ENCODE results near the gene PMIS2.

Gene PMIS2

DNA sequence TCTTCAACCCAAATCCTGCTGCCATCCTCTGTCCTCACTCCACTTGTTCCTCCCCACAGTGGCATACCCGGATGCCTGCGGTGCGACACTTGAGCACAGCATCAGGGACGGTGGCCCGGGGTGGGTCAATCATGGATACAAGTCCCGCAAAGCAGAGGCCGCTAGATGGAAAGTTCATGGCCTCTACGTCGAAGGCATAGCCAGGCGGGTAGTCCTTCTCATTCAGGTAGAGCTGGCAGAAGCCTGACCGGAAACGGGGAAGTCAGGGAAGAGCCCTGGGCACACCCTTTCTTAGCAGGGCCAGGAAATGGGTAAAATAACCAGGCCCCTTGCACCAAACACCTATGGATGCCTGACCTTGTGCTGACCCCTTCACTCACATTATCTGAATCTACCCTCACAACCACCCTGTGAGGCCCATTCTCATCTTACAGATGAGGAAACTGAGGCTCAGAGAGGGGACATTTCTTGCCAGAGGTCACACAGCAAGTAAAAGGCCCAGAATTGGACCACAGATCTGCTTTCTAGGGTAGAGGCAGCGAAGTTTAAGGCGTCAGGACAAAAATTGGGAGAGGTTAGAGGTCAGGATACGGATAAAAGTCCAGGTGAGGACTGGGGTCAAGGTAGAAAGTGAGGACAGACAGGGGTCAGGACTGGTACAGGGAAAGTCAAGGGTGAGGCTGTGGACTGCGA lies 29.0 kb upstream of the PMIS2 start:
- no peak for DNase-seq (ENCODE audit: low read depth in 2 of 2)

DNA sequence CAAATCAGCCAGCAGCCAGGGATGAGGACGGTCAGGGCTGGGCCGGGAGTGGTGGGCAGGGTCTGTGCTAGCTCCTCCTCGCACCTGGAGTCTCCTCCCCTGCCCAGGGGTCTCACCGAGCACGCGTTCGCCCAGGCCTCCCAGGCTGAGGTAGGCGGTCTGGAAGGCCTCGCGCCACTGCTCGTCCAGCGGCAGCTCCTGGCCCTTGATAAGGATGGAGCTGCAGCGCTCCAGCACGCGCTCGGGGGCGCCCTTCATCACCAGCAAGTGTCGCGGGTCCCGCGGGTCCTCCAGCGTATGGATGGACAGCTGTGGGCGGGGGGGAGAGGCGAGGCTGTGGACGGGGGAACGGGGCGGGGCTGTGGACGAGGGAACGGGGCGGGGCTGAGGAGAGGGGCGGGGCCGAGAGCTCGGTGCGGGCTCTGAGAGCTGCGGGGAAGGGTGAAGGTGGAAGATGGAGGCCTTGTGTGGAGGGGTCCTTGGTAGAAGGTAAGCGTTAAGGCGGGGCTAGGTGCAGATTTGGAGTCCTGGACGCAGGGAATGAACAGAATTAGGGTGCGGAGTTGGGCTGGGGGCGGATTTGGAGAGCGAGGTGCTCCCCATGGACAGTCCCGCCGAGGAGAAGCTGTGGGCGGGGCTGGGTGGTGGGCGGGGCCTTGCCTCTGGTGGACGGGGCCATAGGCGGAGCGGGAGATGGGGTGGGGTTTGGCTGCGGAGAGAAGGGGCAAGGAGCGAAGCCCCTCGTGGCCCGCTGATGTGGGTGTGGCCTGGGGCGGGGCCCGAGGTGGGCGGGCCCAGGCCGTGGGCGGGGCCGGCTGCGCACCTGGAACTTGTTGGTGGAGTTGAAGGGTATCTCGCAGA lies 28.2 kb upstream of the PMIS2 start:
- DNase-seq (ENCODE audit: low read depth in 2 of 2), result peak in 1 of 2 donors; percentile 13

DNA sequence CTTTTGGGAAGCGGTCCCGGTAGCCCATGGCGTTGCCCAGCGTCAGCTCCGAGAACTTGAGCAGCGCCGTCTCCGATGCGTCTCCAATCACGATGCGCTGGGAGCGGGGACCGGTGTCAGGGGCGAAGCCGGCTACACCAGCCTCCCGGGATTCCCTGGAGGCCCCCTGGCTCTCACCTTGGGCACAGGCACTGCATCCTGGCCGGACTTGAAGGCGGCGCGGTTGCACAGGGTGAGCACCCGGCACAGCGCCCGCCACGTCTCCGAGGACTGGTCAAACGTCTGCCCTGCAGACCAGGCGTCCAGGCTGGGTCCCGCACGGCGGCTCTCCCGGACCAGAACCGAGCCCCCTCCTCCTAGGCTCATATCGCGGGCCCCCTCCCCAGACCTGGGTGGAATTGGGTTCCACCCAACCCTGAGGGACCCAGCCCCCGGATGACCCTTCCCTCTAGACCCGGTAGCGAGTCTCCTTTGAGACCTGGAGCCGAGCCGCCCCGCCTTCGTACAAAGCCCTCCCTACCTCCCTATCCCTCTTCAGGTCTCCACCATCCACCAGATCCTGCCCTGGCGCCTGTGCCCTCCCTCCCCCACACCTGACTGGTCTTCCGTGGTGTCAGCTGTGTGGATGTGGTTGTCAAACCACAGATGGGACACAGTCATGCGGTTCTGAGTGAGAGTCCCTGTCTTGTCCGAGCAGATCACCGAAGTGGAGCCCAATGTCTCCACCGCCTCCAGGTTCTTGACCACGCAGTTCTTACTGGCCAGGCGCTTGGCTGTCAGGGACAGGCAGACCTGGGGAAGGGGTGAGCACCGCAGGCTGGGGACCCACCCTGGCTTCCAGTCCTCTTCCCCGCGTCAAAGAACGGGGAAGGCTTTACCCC lies 27.3 kb upstream of the PMIS2 start:
- DNase-seq (ENCODE audit: low read depth in 2 of 2), result no peak

DNA sequence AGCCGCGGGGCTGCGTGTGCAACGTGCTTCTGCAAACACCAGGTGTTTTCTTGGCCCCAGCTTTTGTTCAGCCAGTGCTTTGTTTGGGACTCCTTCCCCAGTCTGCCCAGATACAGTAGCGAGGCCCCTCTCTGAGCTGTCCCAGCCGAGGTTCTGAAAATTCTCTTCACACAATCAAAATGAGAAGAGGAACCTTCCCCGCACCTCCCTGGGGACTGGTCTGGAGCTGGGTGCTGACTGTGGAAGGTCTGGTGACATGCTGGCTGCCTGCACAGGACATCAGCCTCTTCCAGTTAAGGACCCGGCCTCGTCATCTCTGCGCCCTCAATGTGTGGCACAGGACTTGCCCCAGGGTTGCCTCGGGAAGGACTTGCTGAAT lies 26.7 kb upstream of the PMIS2 start:
- no peak for DNase-seq (ENCODE audit: low read depth in 2 of 2)

DNA sequence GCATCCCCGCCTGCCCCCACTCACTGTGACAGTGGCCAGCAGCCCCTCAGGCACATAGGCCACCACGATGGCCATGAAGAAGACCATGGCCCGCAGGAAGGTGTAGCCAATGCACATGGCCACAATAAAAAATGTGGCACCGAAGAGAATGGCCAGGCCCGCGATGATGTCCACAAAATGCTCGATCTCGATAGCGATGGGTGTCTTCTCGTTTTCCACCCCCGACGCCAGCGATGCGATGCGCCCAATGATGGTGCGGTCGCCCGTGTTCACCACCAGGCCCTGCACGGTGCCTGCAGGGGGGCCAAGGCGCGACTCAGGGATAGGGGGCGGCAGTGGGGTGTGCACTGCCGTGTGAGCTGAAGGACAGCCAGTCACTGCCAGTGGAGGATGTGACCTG lies 26.2 kb upstream of the PMIS2 start:
- DNase-seq (ENCODE audit: low read depth in 2 of 2), result no peak

DNA sequence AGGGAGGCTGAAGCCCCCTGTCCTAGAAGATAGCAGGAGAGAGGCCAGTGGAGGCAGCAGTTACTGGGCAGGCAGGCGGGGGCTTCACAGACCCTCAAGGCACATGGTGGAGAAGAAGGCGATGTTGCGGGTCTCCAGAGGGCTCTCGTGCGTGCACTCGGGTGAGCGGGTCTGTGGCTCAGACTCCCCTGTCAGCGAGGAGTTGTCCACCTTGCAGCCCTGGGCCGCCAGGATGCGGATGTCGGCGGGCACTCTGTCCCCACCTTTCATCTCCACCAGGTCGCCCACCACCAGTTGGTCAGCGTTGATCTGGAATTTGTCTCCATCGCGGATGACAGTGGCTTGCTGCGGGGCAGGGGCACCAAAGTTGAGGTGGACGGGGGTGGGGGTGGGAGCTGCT lies 25.7 kb upstream of the PMIS2 start:
- no peak for DNase-seq (ENCODE audit: low read depth in 2 of 2)

DNA sequence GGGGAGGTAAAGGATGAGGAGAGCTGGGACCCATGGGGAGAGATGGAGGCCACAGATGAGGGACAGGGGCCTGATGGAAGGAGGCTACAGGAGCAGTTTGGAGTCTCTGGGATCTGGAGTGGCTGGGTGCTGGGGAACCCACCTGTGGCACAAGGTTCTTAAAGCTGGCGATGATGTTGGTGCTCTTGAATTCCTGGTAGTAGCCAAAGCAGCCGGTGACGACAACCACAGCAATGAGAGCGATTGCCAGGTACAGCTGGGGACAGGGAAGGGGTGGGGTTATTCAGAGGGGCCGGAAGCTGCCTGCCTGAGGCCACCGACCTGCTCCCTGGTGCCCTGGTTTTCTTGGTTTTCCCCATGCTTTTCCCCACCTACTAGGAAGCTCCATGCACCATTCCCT lies 25.3 kb upstream of the PMIS2 start:
- no peak for DNase-seq (ENCODE audit: low read depth in 2 of 2)

DNA sequence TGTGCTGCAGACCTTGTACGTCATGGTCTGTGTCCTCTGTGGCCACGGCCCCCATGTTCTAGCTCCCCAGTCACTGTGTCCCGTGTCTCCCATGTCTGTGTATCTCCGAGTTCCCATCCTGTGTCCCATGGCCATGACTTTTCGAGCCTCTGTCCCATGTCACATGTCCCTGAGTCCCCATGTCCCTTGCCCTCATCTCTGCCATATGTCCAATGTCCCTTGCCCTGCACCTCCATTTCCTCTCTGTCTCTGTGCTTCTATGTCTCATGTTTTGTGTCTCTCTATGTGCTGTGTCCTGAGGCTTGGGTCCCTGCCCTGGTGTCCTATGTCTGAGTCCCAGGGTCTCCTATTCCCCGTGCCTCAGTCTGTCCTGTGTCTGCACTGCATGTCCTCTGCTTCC lies 24.5 kb upstream of the PMIS2 start:
- DNase-seq (ENCODE audit: low read depth in 2 of 2), result no peak

DNA sequence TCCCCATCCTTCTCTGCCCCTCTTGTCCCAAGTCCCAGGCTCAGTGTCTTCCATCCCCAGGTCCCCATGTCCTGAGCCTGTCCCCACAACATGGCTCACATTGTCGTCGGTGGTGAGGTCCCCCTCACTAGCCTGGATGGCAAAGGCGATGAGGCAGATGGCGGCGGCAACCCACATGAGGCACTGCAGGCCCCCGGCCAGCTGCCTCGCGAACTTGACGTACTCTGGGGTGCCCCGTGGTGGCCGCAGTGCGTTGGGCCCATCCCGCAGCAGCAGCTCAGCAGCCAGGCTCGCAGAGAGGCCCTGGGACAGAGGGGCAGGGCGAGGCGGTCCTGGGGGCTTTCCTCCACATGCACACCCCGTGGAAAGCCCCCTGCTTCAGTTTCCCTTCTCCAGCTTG lies 23.6 kb upstream of the PMIS2 start:
- DNase-seq (ENCODE audit: low read depth in 2 of 2), result no peak

DNA sequence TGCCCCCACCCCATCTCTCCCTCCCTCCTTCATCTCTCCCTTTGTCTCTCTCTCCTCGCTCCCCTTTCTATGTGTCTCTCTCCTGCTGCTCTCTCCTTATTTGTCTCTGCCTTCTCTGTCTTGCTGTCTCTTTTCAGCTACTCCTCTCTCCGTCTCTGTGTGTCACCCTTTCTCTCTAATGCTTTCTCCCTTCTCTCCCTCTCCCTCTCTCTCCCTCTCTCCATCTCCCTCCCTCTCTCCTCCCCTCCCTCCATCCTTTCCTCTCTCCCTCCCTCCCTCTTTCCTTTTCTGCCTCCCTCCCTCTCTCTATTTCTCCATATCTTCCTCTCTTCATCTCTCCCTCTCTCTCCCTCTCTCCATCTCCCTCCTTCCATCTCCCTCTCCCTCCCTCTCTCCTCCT lies 23.2 kb upstream of the PMIS2 start:
- DNase-seq (ENCODE audit: low read depth in 2 of 2), result no peak

DNA sequence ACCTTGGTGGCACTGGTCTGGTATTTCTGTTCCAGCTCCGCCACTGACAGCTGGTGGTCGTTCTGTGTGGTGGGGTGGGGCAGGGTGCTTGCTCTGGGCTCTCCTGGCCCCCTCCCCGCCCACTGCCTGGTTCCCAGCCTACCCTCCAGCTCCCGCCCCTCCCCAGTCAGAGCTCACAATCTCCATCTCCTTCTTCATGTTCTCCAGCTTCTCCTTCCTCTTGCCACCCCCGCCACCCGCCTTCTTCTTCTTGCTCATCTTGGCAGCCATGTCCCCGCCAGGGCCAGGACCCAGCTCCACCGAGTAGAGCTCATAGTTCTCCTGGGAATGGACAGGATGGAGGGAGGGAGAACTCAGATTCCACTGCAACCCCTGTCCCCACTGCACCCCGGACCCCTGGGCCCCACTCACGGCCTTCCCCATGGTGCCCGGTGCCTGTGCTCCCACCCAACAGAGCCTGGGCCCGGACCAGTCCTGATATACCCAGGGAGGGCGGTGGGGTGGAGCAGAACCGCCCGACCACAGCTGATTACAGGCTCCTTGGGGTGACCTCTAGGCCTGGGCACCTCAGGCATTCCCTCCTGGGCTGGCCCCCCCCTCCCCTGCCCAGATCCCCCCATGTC lies 22.7 kb upstream of the PMIS2 start, which contains the start of gene ATP4A:
Gene ATP4A (minus strand): TSS at position 452 of the 623 bp plus-strand sequence. CDS start 29 bp downstream, at position 423.
- no peak for DNase-seq (ENCODE audit: low read depth in 2 of 2)

DNA sequence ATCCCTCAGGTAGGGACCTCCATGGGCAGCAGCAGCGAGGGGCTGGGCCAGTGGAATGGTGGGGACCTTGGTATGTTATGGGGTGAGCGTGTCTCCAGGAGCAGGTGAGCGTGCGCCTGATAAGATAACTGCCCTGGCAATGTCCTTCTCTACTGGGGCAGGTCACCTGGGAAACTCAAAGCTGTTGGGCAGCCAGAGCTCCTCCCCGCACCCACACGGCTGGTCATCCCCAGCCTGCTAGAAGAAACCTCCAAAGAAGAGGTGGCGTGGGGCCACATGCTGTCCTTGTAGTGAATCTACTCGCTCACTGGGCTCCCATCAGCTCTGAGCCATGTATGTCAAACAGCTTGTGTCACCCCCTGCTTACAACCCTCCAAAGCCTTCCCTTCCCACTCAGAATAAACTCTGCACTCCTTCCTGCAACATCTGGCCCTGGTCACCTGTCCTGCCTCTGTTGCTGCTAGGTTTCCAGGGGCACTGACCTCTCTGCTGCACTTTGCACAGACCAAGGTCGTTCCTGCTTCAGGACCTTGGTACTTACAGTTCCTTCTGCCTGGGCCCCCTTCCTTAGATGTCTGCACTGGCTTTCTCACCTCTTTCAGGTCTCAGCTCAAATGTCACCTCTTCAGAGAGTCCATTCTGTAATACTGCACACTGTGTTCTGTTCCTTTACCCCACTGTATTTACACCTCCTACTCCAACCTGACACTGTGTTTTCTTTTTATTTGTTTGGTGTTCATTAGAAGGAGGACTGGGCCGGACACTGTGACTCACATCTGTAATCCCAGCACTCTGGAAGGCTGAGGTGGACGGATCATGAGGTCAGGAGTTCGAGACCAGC lies 20.7 kb upstream of the PMIS2 start:
- DNase-seq (ENCODE audit: low read depth in 2 of 2), result no peak

DNA sequence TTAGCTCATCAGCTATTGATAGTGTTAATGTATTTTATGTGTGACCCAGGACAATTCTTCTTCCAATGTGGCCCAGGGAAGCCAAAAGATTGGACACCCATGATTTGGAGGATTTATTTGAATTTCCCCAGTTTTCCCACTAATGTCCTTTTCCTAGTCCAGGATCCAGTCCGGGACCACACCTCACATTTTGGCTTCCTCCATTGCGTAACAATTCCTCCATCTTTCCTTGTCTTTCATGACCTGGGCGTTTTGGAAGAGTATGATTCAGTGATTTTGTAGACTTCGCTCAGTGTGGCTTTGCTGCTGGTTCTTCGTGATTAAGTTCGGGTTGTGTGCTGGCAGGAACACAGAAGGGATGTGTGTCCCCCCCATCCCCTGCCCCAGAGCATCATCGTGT lies 19.2 kb upstream of the PMIS2 start:
- no peak for DNase-seq (ENCODE audit: low read depth in 2 of 2)

DNA sequence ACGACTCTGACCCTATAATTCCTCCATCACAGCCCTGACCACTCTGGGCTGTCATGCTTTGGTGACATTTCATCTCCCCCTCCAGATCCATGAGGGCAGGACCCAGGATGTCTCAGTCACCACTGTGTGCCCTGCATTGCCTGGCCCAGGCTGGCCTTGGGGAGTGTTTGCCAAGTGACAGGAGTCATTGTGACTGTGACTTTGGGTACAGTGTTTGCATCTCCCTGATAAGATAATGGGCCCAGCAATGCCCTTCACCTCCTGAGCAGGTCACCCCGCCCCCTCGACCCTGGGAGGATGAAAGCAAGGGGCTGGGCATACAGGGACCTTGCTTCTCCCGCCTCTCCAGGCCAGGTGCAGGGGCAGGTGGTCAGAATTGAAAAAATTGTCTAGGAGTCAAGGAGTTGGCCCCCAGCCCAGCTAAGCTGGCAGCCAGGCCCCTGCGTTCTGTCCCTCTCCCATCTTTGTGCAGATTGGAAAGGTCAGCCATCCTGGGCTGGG lies 16.6 kb upstream of the PMIS2 start:
- DNase-seq (ENCODE audit: low read depth in 2 of 2), result no peak

DNA sequence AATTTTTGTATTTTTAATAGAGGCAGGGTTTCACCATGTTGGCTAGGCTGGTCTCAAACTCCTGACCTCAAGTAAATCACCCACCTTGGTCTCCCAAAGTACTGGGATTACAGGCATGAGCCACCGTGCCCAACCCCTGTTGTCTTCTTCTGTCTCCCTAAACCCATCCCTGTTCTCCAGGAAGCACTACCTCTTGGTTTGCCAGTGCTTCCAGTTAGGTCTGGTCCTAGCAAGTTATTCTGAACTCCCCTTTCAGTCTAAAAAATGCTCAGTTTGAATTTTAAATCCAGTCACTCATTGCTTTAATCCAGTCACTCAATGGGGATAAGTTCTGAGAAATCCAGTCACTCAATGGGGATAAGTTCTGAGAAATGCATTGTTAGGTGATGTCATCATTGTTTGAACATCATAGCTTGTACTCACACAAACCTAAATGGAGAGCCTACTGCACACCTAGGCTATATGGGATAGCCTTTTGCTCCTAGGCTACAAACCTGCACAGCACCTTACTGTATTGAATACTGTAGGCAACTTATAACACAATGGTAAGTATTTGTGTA lies 14.5 kb upstream of the PMIS2 start:
- no peak for DNase-seq (ENCODE audit: low read depth in 2 of 2)

DNA sequence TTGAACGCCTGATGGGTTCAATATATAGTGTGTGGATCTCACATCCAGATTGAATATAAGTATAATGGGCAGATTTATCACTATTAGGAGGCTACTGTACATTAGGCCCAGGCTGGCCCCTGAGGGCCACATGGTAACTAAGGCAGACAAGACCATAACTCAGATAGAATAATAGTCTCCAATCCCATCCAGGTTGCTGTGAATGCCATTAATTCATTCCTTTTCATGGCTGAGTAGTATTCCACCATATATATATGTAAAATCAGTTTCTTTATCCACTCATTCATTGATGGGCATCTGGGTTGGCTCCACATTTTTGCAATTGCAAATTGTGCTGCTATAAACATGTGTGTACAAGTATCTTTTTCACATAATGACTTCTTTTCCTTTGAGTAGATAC lies 8.1 kb upstream of the PMIS2 start:
- DNase-seq (ENCODE audit: low read depth in 2 of 2), result no peak

DNA sequence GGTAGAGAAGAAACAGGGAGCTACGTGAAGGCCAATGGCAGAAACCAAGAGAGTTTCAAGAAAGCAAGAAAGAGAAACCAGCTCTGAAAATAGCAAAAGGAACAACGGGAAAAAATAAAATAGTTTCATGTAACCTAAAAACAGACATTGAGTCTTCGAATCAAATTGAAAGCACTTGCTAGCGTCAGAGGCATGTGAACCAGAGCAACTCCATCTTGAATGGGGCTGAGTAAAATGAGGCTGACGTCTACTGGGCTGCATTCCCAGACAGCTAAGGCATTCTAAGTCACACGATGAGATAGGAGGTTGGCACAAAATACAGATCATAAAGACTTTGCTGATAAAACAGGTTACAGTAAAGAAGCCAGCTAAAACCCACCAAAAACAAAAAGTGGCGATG lies 7.3 kb upstream of the PMIS2 start:
- no peak for DNase-seq (ENCODE audit: low read depth in 2 of 2)

DNA sequence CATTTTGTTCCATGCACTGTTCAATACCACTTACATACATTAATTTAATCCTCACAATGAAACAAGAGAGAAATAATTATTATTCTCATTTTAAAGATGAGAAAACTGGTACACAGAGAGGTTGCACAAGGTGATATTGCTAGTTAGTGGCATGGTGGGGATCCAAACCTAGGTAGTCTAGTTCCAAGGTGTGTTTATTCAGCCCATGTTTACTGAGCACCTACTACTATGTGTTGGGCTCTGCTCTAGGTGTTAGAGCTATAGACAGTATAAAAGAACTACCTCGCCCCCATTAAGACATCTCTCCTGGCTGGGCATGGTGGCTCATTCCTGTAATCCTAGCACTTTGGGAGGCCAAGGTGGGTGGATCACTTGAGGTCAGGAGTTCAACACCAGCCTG lies 3.2 kb upstream of the PMIS2 start:
- DNase-seq (ENCODE audit: low read depth in 2 of 2), result no peak

DNA sequence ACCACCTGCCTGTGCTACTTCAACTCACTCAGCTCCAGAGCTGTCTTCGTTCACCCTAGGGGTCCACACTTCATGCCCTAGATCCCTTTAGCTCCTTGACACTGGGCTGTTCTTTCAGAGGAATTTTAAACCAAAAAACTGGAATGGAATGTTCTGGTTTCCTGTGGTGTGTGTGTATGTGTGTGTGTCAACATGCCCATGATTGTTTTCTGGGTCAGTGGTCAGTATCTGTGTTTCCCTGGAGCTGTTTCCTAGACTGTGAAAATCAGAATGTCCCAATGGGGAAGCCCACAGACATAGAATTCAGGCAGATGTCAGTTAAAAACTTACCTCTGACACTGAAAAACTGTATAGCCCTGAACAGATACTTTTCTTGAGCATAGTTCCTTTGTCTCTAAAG lies 1.3 kb downstream of the PMIS2 start:
- DNase-seq (ENCODE audit: low read depth in 2 of 2), result no peak

DNA sequence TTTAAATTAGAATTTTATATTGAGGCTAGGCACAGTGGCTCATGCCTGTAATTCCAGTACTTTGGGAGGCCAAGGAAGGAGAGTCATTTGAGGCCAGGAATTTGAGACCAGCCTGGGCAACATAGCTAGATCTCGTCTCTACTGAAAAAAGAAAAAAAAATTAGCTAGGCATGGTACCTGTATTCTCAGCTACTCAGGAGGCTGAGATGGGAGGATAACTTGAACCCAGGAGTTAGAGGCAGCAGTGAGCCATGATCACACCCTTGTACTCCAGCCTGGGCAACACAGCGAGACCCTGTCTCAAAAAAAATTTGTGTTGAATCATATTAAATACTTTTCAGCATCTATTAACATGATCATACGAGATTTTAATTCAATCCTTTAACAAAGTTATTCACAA lies 4.9 kb downstream of the PMIS2 start:
- DNase-seq (ENCODE audit: low read depth in 2 of 2), result no peak

Data from activated CD8-positive, alpha-beta memory T cell treated with anti-CD3 and anti-CD28 coated beads for 4 hours (primary cell).